ENCODE data around the gene STRN4.
"Not testable (repeated sequence)": the region's sequence is repeated elsewhere in the genome, so short reads cannot be mapped to it uniquely, and the experiment has no call there.

STRN4 gene

GRCh38 chr19:46782355-46783019 is 36.2 kb upstream of the STRN4 start:
- peak overlapping the region; percentile 90 for H3K27ac Mint-ChIP-seq
- H3K4me3 Mint-ChIP-seq = peak overlapping the region; percentile 92
- no peaks in the 10 kb centered on the region for H3K9me3 Mint-ChIP-seq
- no peak for DNase-seq (ENCODE audit: low spot score)
- H3K4me1 Mint-ChIP-seq (ENCODE audit: low read depth) = peaks cover 42% of the 10 kb centered on the region
- H3K27me3 Mint-ChIP-seq (ENCODE audit: low read depth) = no peaks in the 10 kb centered on the region
- H3K36me3 Mint-ChIP-seq (ENCODE audit: low read depth) = peaks cover 75% of the 10 kb centered on the region

DNA sequence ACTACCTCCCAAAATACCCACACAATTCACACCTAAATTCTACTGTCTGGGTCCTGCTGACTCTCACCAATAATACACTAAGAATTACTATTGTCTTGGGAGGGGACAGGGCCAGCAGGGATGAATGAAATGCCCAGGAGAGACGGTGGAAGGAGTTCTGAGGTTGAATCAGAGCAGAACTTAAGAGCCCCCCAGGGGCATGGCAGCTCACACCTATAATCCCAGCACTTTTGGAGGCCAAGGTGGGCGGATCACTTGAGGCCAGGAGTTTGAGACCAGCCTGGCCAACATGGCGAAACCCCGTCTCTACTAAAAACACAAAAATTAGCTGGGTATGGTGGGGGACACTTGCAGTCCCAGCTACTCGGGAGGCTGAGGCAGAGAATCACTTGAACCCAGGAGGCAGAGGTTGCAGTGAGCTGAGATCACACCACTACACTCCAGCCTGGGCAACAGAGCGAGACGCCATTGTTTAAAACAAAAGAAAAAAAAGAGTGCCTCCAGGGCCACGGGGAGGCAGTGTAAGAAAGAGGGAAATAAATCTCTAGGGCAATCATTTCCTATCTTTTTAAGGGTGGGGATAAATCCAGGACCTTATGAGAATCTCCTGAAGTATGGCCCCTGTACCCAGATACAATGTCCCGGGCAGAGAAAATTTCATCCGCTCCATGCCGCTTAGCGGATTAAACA is 31.9 kb upstream of the STRN4 start:
- peaks cover 62% of the 10 kb centered on the region for H3K36me3 Mint-ChIP-seq (ENCODE audit: low read depth)
- not testable (repeated sequence) for DNase-seq (ENCODE audit: low spot score); H3K9me3 Mint-ChIP-seq; H3K27me3 Mint-ChIP-seq (ENCODE audit: low read depth); H3K4me3 Mint-ChIP-seq
- H3K4me1 Mint-ChIP-seq (ENCODE audit: low read depth) = peaks cover 16% of the 10 kb centered on the region
- H3K27ac Mint-ChIP-seq = peak overlapping the region; percentile 36

DNA sequence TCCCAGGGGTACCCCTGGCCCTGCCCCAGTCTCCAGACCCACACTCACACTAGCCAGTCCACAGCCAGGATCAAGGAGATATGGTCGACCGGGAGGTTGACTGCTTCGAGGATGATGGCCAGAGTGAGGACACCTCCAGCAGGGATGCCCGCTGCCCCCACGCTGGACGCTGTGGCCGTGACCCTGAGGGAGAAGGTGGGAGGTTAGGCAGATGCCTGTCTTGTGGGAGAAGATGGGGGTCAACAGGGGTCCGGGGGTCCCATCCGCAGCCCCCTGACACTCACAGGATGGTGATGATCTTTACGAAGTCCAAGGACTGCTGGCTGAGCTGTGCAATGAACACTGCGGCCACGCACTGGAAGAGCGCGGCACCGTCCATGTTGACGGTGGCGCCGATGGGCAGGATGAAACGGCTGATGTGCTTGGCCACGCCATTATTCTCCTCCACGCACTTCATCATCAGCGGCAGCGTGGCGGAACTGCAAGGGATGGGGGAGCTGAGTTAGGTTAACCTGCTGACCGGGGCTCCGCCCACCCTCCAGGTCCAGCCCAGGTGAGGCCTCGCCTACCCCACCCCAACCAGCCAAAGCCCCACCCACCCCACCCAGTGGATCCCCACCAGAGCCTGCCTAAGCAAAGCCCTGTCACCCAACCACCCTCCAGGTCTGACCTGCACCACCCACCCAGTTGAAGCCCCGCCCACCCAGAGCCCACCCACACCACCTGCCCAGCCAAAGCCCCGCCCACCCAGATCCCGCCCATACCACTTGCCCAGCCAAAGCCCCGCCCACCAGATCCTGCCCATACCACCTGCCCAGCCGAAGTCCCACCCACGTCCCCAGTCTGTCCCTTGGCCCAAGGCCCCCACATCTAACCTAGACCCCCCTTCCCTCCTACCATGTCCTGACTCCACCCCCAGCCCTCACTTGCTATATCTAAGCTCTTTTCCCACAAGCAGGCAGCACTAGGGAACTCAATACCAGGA is 31.0 kb upstream of the STRN4 start:
- Mint-ChIP-seq H3K4me1 (ENCODE audit: low read depth) (peaks cover 11% of the 10 kb centered on the region), H3K27ac (peak overlapping the region; percentile 36), H3K27me3 (ENCODE audit: low read depth) (no peaks in the 10 kb centered on the region), H3K4me3 (no peak overlapping the region), H3K36me3 (ENCODE audit: low read depth) (peaks cover 54% of the 10 kb centered on the region), H3K9me3 (no peaks in the 10 kb centered on the region)
- no peak for DNase-seq (ENCODE audit: low spot score)

DNA sequence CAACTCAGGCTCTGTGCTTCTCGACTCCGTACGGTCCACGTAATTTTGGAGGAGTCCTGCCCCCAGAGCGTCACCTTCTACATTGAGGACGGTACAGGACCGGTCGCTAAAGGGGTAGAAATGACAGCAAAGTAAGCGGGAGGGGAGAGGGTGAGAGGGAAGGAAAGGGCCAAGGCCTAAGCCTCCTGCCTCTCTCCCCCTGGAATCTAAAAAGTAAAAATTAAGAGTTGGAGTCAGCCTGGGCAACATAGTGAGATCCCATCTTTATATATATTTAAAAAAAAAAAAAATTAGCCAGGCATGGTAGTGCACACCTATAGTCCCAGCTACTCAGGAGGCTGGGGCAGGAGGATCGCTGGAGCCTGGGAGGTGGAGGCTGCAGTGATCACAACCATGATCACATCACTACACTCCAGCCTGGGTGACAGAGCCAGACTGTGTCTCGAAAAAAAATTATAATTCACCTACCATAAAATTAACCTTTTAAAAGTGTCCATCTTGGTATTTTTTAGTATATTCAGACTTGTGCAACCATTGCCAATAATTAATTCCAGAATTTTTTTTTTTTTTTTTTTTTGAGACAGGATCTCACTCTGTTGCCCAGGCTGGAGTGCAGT is 29.5 kb upstream of the STRN4 start:
- H3K27ac Mint-ChIP-seq = no peak overlapping the region
- no peak overlapping the region for H3K4me3 Mint-ChIP-seq
- H3K27me3 Mint-ChIP-seq (ENCODE audit: low read depth) = no peaks in the 10 kb centered on the region
- DNase-seq (ENCODE audit: low spot score) = no peak
- H3K9me3 Mint-ChIP-seq = no peaks in the 10 kb centered on the region
- H3K36me3 Mint-ChIP-seq (ENCODE audit: low read depth) = peaks cover 44% of the 10 kb centered on the region
- H3K4me1 Mint-ChIP-seq (ENCODE audit: low read depth) = peaks cover 9% of the 10 kb centered on the region

DNA sequence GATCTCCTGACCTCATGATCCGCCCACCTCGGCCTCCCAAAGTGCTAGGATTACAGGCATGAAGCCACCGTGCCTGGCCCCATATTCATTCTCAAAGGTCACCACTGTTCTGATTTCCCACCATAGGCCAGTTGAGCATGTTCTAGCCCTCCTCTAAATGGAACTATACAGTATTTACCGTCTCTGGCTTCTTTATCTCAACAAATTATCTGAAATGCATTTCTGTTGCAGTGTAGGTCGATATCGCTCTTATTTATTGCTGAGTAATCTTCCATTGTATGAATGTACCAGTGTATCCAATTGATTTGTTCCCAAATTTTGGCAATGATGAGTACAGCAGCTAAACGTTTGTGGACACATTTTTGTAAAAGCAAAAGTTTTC is 26.8 kb upstream of the STRN4 start:
- no peak overlapping the region for H3K4me3 Mint-ChIP-seq
- H3K9me3 Mint-ChIP-seq = no peaks in the 10 kb centered on the region
- H3K4me1 Mint-ChIP-seq (ENCODE audit: low read depth) = peaks cover 6% of the 10 kb centered on the region
- no peak for DNase-seq (ENCODE audit: low spot score)
- H3K27me3 Mint-ChIP-seq (ENCODE audit: low read depth) = no peaks in the 10 kb centered on the region
- peaks cover 29% of the 10 kb centered on the region for H3K36me3 Mint-ChIP-seq (ENCODE audit: low read depth)
- H3K27ac Mint-ChIP-seq = no peak overlapping the region

DNA sequence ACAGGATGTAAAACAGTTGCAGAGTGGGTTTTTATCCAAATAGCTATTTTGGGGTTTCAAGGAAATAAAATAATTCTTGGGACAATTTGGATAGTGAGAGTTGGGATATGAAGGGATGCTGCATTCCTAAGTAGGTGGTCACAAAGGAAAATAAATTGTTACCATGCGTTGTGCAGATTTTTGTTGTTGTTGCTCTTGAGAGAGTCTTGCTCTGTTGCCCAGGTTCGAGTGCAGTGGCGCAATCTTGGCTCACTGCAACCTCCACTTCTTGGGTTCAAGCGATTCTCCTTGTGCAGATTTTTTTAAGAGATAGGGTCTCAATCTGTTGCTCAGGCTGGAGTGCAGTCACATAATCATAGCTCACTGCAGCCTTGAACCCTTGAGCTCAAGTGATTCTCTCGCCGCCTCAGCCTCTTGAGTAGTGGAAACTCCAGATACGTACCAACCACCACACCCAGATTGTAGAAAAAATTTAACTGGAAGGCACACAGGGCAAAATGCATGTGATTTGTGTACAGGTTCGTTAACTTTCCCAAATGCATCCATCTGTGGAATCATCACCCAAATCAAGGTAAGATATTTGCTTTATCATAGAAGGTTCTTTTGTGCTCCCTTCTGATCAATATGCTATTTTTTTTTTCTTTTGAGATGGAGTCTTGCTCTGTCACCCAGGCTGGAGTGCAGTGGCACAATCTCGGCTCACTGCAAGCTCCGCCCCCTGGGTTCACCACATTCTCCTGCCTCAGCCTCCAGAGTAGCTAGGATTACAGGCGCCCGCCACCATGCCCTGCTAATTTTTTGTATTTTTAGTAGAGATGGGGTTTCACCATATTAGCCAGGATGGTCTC is 26.1 kb upstream of the STRN4 start:
- H3K27ac Mint-ChIP-seq = no peak overlapping the region
- H3K9me3 Mint-ChIP-seq = no peaks in the 10 kb centered on the region
- no peak for DNase-seq (ENCODE audit: low spot score)
- H3K36me3 Mint-ChIP-seq (ENCODE audit: low read depth) = peaks cover 24% of the 10 kb centered on the region
- H3K4me1 Mint-ChIP-seq (ENCODE audit: low read depth) = peaks cover 4% of the 10 kb centered on the region
- no peak overlapping the region for H3K4me3 Mint-ChIP-seq
- H3K27me3 Mint-ChIP-seq (ENCODE audit: low read depth) = no peaks in the 10 kb centered on the region

DNA sequence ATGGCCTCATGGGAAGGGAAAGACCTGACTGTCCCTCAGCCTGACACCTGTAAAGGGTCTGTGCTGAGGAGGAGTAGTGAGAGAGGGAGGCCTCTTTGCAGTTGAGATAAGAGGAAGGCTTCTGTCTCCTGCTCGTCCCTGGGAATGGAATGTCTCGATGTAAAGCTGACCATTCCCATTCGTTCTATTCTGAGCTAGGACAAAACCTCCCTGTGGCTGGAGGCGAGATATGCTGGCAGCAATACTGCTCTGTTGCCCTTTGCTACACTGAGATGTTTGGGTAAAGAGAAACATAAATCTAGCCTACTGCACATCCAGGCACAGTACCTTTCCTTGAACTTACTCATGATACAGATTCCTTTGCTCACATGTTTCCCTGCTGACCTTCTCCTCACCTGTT is 22.5 kb upstream of the STRN4 start:
- H3K4me3 Mint-ChIP-seq; H3K36me3 Mint-ChIP-seq (ENCODE audit: low read depth): not testable (repeated sequence)

DNA sequence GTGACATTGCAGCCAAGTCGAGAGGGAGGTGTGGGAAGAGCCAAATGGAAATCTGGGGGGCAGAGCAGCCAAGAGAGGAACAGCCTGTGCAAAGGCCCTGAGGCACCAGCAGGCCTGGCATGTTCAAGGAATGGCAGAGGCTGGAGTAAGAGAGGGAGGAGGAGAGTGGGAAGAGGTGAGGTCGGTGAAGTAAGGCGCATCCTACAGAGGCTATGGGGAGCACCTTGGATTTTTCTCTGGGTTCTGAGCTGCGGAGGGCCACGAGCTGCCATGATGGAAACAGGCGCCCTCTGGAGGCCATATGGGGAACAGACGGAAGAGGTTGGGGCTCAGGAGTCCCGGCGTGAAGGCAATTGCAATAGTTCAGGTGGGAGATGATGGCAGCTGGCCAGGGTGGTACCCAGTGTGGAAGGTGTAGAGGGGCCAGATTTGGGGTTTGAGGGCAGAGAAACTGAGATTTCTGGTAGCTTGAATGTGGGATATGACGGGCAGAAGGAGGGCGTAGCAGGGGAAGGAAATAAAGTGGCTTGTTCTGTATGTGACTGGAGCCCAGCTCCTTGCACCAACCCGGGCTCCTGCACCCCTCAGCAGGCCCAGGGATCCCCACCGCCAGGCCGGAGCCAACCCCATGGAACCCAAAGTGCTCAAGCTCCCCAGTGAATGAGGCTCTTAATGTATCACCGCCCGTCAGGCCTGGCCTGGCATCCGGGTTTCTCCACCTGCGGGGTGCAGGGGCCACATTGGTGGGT is 20.5 kb upstream of the STRN4 start:
- Mint-ChIP-seq H3K27ac (peak overlapping the region; percentile 5), H3K4me1 (ENCODE audit: low read depth) (peaks cover 3% of the 10 kb centered on the region), H3K27me3 (ENCODE audit: low read depth) (no peaks in the 10 kb centered on the region), H3K9me3 (no peaks in the 10 kb centered on the region), H3K4me3 (no peak overlapping the region), H3K36me3 (ENCODE audit: low read depth) (no peaks in the 10 kb centered on the region)
- peak; percentile 52 for DNase-seq (ENCODE audit: low spot score)

More for the DNA sequence above, 22.5 kb upstream of the STRN4 start:
- H3K9me3 Mint-ChIP-seq; H3K4me1 Mint-ChIP-seq (ENCODE audit: low read depth); H3K27ac Mint-ChIP-seq; H3K27me3 Mint-ChIP-seq (ENCODE audit: low read depth); DNase-seq (ENCODE audit: low spot score): not testable (repeated sequence)

DNA sequence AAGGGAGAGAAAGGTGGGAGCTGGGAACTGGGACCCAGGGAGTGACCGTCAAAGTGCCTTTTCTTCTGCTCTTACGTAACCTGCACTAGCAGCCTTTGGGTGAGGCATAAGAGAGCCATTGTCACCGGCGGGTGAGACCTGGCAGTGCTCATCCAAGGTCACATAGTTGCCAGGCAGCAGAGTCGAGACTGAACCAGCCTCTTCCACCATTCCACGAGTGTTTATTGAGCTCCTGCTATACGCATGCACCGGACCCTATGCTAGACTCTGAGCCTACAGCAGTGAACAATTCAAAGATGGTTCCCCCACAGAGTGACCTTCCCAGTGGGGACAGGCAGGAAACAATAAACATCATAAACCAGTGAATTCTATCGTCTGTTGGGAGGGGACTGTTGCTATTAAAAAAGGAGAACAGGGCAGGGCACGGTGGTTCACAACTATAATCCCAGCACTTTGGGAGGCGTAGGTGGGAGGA is 18.6 kb upstream of the STRN4 start:
- H3K4me3 Mint-ChIP-seq = no peak overlapping the region
- no peaks in the 10 kb centered on the region for H3K36me3 Mint-ChIP-seq (ENCODE audit: low read depth)
- H3K27ac Mint-ChIP-seq = no peak overlapping the region
- no peaks in the 10 kb centered on the region for H3K9me3 Mint-ChIP-seq
- H3K27me3 Mint-ChIP-seq (ENCODE audit: low read depth) = no peaks in the 10 kb centered on the region
- no peak for DNase-seq (ENCODE audit: low spot score)
- peaks cover 3% of the 10 kb centered on the region for H3K4me1 Mint-ChIP-seq (ENCODE audit: low read depth)

- peaks cover 6% of the 10 kb centered on the region for H3K4me1 Mint-ChIP-seq (ENCODE audit: low read depth)
- no peaks in the 10 kb centered on the region for H3K36me3 Mint-ChIP-seq (ENCODE audit: low read depth)
- no peak for DNase-seq (ENCODE audit: low spot score)
- no peak overlapping the region for H3K4me3 Mint-ChIP-seq
- no peaks in the 10 kb centered on the region for H3K27me3 Mint-ChIP-seq (ENCODE audit: low read depth)
- no peak overlapping the region for H3K27ac Mint-ChIP-seq
- H3K9me3 Mint-ChIP-seq = no peaks in the 10 kb centered on the region
Observed at GRCh38 chr19:46762245-46762890, 16.1 kb upstream of the STRN4 start.

GRCh38 chr19:46761418-46761831 is 15.2 kb upstream of the STRN4 start:
- Mint-ChIP-seq H3K4me1 (ENCODE audit: low read depth) (peaks cover 3% of the 10 kb centered on the region), H3K27me3 (ENCODE audit: low read depth) (no peaks in the 10 kb centered on the region), H3K4me3 (no peak overlapping the region), H3K9me3 (no peaks in the 10 kb centered on the region), H3K36me3 (ENCODE audit: low read depth) (no peaks in the 10 kb centered on the region), H3K27ac (no peak overlapping the region)
- no peak for DNase-seq (ENCODE audit: low spot score)

DNA sequence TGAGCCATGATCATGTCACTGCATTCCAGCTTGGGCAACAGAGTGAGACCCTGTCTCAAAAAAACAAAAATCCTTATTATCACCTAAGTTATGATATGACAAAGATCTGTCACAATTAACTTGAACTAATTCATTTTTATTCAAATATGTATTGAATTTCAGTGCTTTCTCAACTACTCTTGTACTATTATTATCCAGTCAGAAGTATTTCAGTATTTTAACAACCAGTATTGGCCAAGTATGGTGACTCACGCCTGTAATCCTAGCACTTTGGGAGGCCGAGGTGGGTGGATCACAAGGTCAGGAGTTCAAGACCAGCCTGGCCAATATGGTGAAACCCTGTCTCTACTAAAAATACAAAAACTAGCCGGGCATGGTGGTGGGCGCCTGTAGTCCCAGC is 14.6 kb upstream of the STRN4 start:
- H3K4me1 Mint-ChIP-seq (ENCODE audit: low read depth); H3K27me3 Mint-ChIP-seq (ENCODE audit: low read depth); DNase-seq (ENCODE audit: low spot score); H3K4me3 Mint-ChIP-seq; H3K9me3 Mint-ChIP-seq; H3K27ac Mint-ChIP-seq; H3K36me3 Mint-ChIP-seq (ENCODE audit: low read depth): not testable (repeated sequence)

All from T-helper 2 cell treated with Interferon-gamma antibody and Interleukin-4, amounts not matched to agents 5 μg/mL and 100 μg/mL, for 36 hours (primary cell).